Measurements from ENCODE around the gene NRXN2.

Gene NRXN2

DNA sequence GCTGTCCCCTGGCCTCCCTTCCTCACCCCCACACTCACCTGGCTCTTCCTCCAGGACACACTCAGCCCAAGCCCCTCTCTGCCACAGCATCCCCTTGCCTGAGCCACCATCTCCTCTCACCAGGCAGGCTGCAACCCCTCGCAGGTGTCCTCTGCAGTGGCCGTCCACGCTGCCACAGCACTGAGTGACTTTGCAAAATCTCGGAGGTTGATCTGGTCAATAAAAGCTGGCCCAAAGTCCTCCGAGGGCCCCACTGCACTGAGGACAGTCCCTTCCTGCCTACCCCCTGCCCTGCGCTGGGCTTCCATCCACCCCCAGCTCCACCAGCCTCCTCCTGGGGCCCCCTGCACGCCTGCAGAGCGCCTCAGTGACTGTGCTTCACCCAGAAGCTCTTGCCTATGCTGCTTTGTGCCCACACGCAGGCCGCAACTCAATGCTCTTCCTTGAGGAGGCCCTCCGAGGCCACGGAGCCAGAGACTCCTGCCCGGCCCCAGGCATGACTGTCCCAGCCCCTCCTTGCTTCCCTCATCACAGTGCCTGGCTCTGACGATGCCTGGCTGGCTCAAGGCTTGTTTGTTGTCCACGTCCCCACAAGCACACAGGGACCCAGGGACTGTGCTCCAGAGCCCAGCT, 162.7 kb downstream of the NRXN2 start:
- no peak for DNase-seq

DNA sequence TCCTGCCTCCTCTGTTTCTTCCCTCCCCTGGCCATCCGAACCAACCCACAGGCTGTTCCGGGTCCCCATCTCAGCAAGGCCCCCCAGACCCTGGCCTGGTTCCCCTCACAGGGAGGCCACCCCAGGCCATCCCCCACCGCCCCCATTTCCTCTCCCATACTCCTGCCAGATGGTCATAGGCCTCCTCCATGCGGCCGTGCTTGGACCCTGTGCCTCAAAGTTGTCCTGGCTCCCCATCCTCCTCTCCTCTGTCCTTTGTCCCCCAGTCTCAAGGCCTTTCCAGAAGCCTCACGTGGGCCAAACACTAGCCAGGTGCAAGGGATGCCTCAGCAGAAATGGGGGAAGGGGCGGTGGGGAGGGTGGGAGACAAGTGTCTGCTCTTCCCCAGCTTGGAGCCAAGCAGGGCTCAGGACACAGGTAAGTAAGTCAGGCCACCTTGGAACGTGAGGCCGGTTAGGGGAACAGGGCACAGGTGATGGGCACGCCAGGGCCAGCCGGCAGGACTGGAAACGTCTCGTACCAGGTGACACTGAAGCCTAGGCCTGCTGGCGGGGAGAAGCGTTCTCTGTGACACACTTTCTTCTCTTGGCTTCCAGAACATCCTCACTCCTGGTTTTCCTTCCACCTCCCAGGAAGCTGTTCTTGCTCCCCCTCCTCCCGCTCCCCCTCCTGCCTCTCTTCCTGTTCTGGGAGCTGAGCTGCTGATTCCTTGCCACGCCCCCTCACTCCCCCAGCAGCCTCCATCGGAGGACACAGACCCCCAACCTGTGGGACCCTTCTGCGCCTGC, 163.5 kb downstream of the NRXN2 start:
- no peak for DNase-seq

DNA sequence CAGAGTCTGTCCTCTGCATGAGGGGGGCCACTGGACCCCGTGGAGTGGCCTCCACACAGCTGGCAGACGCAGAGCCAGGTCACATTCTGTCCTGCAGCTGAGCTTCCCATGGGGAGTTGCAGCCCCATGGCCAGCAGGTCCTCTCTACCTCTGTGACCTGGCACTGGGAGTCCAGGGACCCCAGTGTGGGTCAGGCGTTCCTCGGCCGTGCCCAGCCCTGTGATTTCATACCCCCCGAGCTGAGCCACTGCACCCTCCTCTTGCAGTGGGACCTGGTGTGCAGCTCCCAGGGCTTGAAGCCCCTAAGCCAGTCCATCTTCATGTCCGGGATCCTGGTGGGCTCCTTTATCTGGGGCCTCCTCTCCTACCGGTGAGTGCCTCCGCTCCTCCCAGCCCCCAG, 164.1 kb downstream of the NRXN2 start:
- DNase-seq, result no peak

DNA sequence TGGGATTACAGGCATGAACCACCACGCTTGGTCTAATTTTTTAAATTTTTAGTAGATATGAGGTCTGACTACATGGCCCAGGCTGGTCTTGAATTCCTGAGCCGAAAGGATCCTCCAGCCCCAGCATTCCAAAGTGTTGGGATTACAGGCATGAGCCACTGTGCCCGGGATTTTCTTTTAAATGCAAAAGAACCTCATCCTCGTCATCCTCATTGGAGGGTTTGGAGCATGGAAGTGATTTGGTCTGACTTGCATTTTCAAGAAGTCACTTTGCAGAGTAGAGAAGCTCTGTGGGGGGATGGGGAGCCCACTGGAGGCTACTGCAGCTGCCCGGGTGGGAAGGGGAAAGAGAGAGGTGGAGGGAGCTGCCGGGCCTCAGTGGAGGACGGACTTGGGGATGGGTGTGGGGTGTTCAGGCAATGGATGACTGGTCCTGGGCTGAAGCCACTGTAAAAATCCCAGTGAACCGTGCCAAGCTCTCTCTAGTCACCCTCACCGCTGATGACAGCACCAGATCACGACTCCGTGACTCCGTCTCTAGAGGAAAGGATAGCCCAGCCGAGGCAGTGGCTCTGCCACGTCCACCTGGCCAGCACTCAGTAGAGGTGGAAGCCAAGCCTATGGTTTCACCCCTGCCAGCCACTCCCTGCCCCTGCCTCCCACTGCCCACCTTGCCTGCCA, 164.8 kb downstream of the NRXN2 start:
- no peak for DNase-seq

DNA sequence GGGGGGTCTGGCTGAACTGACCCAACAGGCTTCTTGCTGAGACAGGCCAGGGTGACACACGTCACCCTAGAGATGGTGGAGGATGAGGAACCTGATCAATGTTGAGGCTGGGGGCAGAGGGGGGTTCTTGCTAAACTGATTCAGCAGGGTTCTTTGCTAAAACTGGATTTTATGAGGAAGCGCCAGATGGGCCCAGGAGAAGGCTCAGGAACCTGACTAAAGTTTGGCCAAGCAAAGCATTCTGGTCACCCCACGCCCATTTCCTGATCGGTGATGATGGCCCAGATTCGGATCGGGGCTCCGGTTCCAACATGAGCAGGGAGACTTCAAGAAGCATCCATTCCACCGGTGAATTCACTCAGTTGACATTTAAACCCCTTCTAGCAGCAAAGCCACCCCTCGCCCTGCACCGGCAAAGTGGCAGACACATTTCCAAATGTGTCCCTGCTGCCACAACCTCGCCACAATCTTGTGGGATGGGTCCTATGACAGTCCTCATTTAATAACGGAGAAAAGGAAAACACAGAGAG, 166.2 kb downstream of the NRXN2 start:
- DNase-seq, result no peak
